BE2C (cell line): ENCODE data around the gene JADE2.

Experiments
- DNase-seq: peaks from one replicate; pipeline ENCODE4 v3.0.0-alpha.2; 2020
- H3K27me3 ChIP-seq: fragments of 250-450 bp; sonication (Bioruptor Pico); 2 replicates; pipeline ENCODE4 v1.5.1; 2020; ENCODE audit warnings: mild to moderate bottlenecking
- H3K36me3 ChIP-seq: fragments of 250-450 bp; sonication (Bioruptor Pico); 2 replicates; pipeline ENCODE4 v1.5.1; 2020; ENCODE audit warnings: mild to moderate bottlenecking
- H3K4me1 ChIP-seq: fragments of 250-450 bp; sonication (Bioruptor Pico); 2 replicates; pipeline ENCODE4 v1.5.1; 2020
- H3K4me3 ChIP-seq: 2 replicates; pipeline ENCODE4 v1.5.1; 2011; ENCODE audit warnings: low read depth, low read length
- H3K9me3 ChIP-seq: fragments of 250-450 bp; sonication (Bioruptor Pico); 2 replicates; pipeline ENCODE4 v1.5.1; 2020
- CTCF ChIP-seq: IDR thresholded peaks from 2 replicates; pipeline ENCODE4 v1.5.1; 2012; ENCODE audit warnings: mild to moderate bottlenecking, low read depth, low read length

Gene JADE2

GRCh38 chr5:134568761-134569695, 43.6 kb downstream of the JADE2 start:
- DNase-seq, result peak; percentile 52

DNA sequence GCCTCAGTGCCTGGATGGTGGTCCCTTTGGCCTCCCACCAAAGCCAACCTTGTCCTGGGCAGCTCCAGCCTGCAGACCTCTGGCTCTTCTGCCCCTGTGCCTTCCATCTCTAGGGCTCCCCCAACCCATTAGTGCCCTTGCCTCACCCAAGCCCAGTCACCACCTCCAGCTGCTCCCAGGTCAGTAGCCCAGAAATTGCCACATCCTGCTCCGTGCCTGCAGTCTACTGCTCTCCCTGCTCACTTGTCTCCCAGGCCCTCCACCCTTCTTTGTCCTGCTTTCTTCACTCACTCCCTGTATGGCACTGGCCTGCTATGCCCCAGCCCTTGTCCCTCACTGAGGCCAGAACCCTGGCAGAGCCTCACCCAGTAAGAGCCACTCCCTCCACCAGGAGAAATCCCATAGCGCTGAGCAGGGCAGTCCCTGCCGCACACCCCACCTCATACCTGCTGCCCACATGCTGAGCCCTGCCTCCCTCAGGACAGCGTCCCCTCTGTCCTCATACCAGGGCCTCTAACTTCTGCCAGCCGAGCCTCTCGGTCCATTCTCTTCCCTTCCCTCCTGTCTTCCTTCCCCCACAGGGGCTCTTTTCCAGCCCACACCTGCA, 44.4 kb downstream of the JADE2 start:
- peaks cover 7% of the 10 kb centered on the region for H3K36me3 ChIP-seq
- H3K9me3 ChIP-seq, result no peaks in the 10 kb centered on the region
- H3K4me3 ChIP-seq, result no peak overlapping the region
- no peaks in the 10 kb centered on the region for H3K27me3 ChIP-seq
- no peak for DNase-seq
- no peaks in the 10 kb centered on the region for H3K4me1 ChIP-seq
- no peak for TF ChIP-seq CTCF

More at GRCh38 chr5:134568761-134569695, 43.6 kb downstream of the JADE2 start:
- no peaks in the 10 kb centered on the region for H3K27me3 ChIP-seq
- H3K4me3 ChIP-seq, result no peak overlapping the region
- TF ChIP-seq CTCF, result no peak
- H3K9me3 ChIP-seq, result no peaks in the 10 kb centered on the region
- no peaks in the 10 kb centered on the region for H3K4me1 ChIP-seq
- H3K36me3 ChIP-seq, result peaks cover 4% of the 10 kb centered on the region

DNA sequence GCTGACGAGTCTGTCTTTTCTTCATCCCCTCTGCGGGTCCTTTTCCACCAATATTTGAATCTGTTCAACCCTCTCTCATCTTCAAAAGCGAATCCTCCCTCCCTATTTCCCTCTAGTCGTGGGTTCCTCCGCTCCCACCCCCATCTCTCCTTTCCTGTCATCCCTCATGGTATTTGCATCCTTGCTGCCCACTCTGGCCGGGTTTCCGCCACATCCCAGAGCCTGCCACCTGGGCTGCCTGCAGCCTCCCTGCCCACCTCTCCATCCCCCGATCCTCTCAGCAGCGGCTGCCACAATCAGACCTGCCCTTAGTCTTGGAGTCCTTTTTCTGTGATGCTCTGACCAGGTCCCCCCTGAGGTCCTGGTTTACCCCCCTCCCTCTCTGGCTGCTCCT, 44.9 kb downstream of the JADE2 start:
- Histone ChIP-seq H3K36me3 (peaks cover 11% of the 10 kb centered on the region), H3K4me1 (no peaks in the 10 kb centered on the region), H3K9me3 (no peaks in the 10 kb centered on the region), H3K4me3 (no peak overlapping the region), H3K27me3 (no peaks in the 10 kb centered on the region)
- no peak for TF ChIP-seq CTCF
- no peak for DNase-seq

DNA sequence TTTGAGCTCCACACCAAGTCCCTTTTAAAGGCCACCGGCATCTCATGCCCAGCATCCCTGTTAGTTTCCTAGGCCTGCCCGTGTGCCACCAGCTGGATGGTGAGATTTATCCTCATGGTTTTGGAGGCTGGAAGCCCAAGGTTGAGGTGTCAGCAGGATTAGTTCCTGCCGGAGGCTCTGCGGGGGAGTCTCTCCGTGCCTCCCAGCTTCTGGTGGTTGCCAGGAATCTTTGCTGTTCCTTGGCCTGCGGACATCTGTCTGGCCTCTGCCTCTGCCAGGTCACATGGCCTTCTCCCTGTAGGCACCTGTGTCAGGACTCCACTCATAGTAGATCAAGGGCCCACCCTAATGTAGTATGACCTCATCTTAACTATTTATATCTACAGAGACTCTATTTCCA, 45.4 kb downstream of the JADE2 start:
- Histone ChIP-seq H3K4me3 (no peak overlapping the region), H3K4me1 (no peaks in the 10 kb centered on the region), H3K36me3 (peaks cover 11% of the 10 kb centered on the region), H3K27me3 (no peaks in the 10 kb centered on the region), H3K9me3 (no peaks in the 10 kb centered on the region)
- TF ChIP-seq CTCF, result no peak
- DNase-seq, result no peak

DNA sequence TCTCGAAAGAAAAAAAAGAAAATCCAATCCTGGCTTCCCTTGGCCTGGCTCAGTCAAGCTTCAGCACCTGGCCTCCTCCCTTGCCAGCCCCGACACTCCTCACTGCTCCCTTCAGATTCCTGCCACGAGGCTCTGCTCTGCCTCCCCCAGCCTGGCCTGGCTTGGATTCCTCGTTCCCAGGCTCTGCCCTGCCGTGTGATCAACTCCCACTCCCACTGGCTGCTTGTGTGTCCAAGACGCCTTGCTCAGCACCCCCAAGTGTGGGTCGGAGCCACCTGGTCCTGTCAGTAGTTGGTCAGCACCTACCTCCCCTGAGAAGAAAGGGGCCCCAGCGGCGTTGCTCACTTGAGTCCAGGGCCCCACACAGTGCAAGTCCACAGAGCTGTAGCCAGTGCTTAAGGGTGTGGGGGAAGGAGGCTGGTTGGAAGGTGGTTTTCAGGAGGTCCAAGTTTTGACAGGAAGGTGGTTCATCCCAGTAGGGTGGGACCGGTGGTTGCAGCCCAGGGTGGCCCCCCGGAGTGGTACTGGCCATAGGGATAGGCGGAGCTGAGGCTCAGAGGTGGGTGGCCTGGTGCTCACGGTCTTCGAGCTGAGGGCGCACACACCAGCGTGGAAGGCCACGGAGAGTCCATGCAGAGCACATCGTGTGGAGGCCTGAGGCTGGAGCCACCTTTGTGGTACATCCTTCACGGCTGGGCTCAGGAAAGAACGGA, 46.4 kb downstream of the JADE2 start:
- Histone ChIP-seq H3K36me3 (peaks cover 11% of the 10 kb centered on the region), H3K4me3 (no peak overlapping the region), H3K9me3 (no peaks in the 10 kb centered on the region), H3K4me1 (no peaks in the 10 kb centered on the region), H3K27me3 (no peaks in the 10 kb centered on the region)
- DNase-seq, result no peak
- TF ChIP-seq CTCF, result no peak

- Histone ChIP-seq H3K9me3 (no peaks in the 10 kb centered on the region), H3K27me3 (no peaks in the 10 kb centered on the region), H3K4me1 (no peaks in the 10 kb centered on the region), H3K36me3 (peaks cover 11% of the 10 kb centered on the region), H3K4me3 (no peak overlapping the region)
- no peak for TF ChIP-seq CTCF
- DNase-seq, result no peak
Measured at GRCh38 chr5:134572811-134573210, 47.3 kb downstream of the JADE2 start.
